ENCODE data around the gene SRRM1.
"Not testable (repeated sequence)": the region's sequence is repeated elsewhere in the genome, so short reads cannot be mapped to it uniquely, and the experiment has no call there.

SRRM1 gene

GRCh38 chr1:24696041-24696755 lies 53.1 kb downstream of the SRRM1 start:
- no peak for DNase-seq

GRCh38 chr1:24696756-24697330 lies 53.7 kb downstream of the SRRM1 start:
- no peak for DNase-seq

GRCh38 chr1:24697453-24698001 lies 54.4 kb downstream of the SRRM1 start:
- DNase-seq = not testable (repeated sequence)

GRCh38 chr1:24698326-24698725 lies 55.2 kb downstream of the SRRM1 start:
- DNase-seq = not testable (repeated sequence)

GRCh38 chr1:24699628-24700027 lies 56.5 kb downstream of the SRRM1 start:
- DNase-seq = no peak

GRCh38 chr1:24702511-24703293 lies 59.6 kb downstream of the SRRM1 start:
- peak; percentile 81 for DNase-seq

GRCh38 chr1:24704411-24705259 lies 61.5 kb downstream of the SRRM1 start:
- DNase-seq = no peak

GRCh38 chr1:24705260-24706073 lies 62.4 kb downstream of the SRRM1 start:
- DNase-seq = peak; percentile 85

- not testable (repeated sequence) for DNase-seq
These were observed 62.9 kb downstream of the SRRM1 start for GRCh38 chr1:24706074-24706389.

- no peak for DNase-seq
These were observed 64.6 kb downstream of the SRRM1 start for GRCh38 chr1:24707687-24708086.

- no peak for DNase-seq
These were observed 65.8 kb downstream of the SRRM1 start for GRCh38 chr1:24708938-24709337.

- no peak for DNase-seq
These were observed 66.8 kb downstream of the SRRM1 start for GRCh38 chr1:24709791-24710441.

- DNase-seq = no peak
These were observed 68.2 kb downstream of the SRRM1 start for GRCh38 chr1:24711329-24711728.

GRCh38 chr1:24713176-24713575 lies 70.1 kb downstream of the SRRM1 start:
- DNase-seq = no peak

GRCh38 chr1:24713736-24714135 lies 70.6 kb downstream of the SRRM1 start:
- no peak for DNase-seq

GRCh38 chr1:24714859-24715520 lies 71.9 kb downstream of the SRRM1 start:
- no peak for DNase-seq

- no peak for DNase-seq
These were observed 72.6 kb downstream of the SRRM1 start for GRCh38 chr1:24715658-24716057.

GRCh38 chr1:24717887-24718650 lies 75.0 kb downstream of the SRRM1 start:
- no peak for DNase-seq

GRCh38 chr1:24720152-24720551 lies 77.0 kb downstream of the SRRM1 start:
- DNase-seq = no peak

GRCh38 chr1:24721533-24721932 lies 78.4 kb downstream of the SRRM1 start:
- DNase-seq = no peak

Data from NCI-H2171 (cell line).